ENCODE results near the gene PTH1R.
A peak's percentile ranks its signal among the peaks of the same experiment; 100 is the strongest.

GRCh38 chr3:46932455-46933225, 55.1 kb downstream of the PTH1R start:
- TF ChIP-seq CTCF (IDR thresholded peaks at IDR 0.05; ENCODE audit: borderline replicate concordance, extremely low read depth, low read length, poor library complexity, severe bottlenecking) (peak; percentile 16), EZH2 (IDR thresholded peaks at IDR 0.05; ENCODE audit: borderline replicate concordance, low read depth, low read length, severe bottlenecking) (no peak)
